T-cell (primary cell): ENCODE results near the gene FBRSL1. TPM values are rescaled to one million over a fixed set of nuclear protein-coding genes. Genes with fewer than 3 reads are reported as not detected.

Experiments
- ATAC-seq, 4 experiments: fragments of 200-7000 bp in 3 of 4; fragments of 150-1000 bp in 1 of 4; cut with Tn5 transposase; replicated peaks in 1 of 4; 1 replicate in 3 of 4; 2 replicates in 1 of 4; pipeline ENCODE4 v1.10.0; 2021; ENCODE audit warnings: moderate library complexity in 3 of 4, mild to moderate bottlenecking in 2 of 4, moderate number of reproducible peaks in 1 of 4
- CTCF ChIA-PET, 2 donors: fragments of 300-600 bp; sonication (Branson Sonifier 250); formaldehyde crosslinking; loops; one replicate each; lab custom pipeline; 2022; ENCODE audit warnings: antibody characterized with exemption in 2 of 2; lab: Charles Lee
- POLR2A ChIA-PET, 2 donors: fragments of 300-600 bp; sonication (Branson Sonifier 250); formaldehyde crosslinking; loops; one replicate each; lab custom pipeline; 2022; ENCODE audit warnings: antibody characterized with exemption in 2 of 2; lab: Charles Lee
- DNase-seq, 35 experiments: peaks; one replicate each; pipeline versions ENCODE4 v3.0.0 to v3.0.0-alpha.2; 2013 to 2023
- H3K27ac ChIP-seq: one replicate; pipeline ENCODE4 v1.5.1; 2013; ENCODE audit warnings: low read length
- H3K27me3 ChIP-seq, 2 experiments: replicated peaks in 1 of 2; 1 replicate in 1 of 2; 2 replicates in 1 of 2; pipeline versions ENCODE4 v1.6.1 to v1.7.0; 2013; ENCODE audit warnings: low read length in 1 of 2, mixed read lengths in 1 of 2; ENCODE audit not compliant: control insufficient read depth in 2 of 2, insufficient read depth in 2 of 2; ENCODE audit errors: extremely low read depth in 1 of 2
- H3K36me3 ChIP-seq, 2 donors: 1 replicate in 1 of 2; 2 replicates in 1 of 2; pipeline versions ENCODE4 v1.6.1 to v1.7.0; 2013; ENCODE audit warnings: low read length in 1 of 2; ENCODE audit not compliant: control insufficient read depth in 2 of 2, insufficient read depth in 1 of 2; ENCODE audit errors: extremely low read depth in 1 of 2
- H3K4me1 ChIP-seq, 2 experiments: 1 replicate in 1 of 2; 2 replicates in 1 of 2; pipeline versions ENCODE4 v1.6.1 to v1.7.0; 2013; ENCODE audit warnings: low read length in 2 of 2, mixed read lengths in 1 of 2; ENCODE audit not compliant: insufficient read depth in 2 of 2, control insufficient read depth in 1 of 2; ENCODE audit errors: extremely low read depth in 1 of 2
- H3K4me3 ChIP-seq, 2 donors: 1 replicate in 1 of 2; 2 replicates in 1 of 2; pipeline versions ENCODE4 v1.5.1 to v1.7.0; 2013; ENCODE audit warnings: mild to moderate bottlenecking in 2 of 2, low read length in 1 of 2, moderate library complexity in 1 of 2; ENCODE audit not compliant: control insufficient read depth in 1 of 2; ENCODE audit errors: extremely low read depth in 1 of 2
- H3K9me3 ChIP-seq: 2 replicates; pipeline ENCODE4 v1.7.0; 2013
- H3K27ac Mint-ChIP-seq, 2 donors: one replicate each; pipeline ENCODE4 v1.8.0; 2020 to 2021; ENCODE audit warnings: mild to moderate bottlenecking in 2 of 2, mixed read lengths in 2 of 2
- H3K27me3 Mint-ChIP-seq, 2 donors: one replicate each; pipeline ENCODE4 v1.8.0; 2021 to 2022; ENCODE audit warnings: mixed read lengths in 2 of 2
- H3K36me3 Mint-ChIP-seq: one replicate; pipeline ENCODE4 v1.8.0; 2021; ENCODE audit warnings: mixed read lengths
- H3K4me1 Mint-ChIP-seq, 3 donors: one replicate each; pipeline ENCODE4 v1.8.0; 2020 to 2022; ENCODE audit warnings: mixed read lengths in 3 of 3, mild to moderate bottlenecking in 1 of 3
- H3K4me3 Mint-ChIP-seq, 3 donors: one replicate each; pipeline ENCODE4 v1.8.0; 2020 to 2022; ENCODE audit warnings: mild to moderate bottlenecking in 3 of 3, mixed read lengths in 3 of 3, moderate library complexity in 3 of 3
- H3K9me3 Mint-ChIP-seq, 3 donors: one replicate each; pipeline ENCODE4 v1.8.0; 2020 to 2022; ENCODE audit warnings: mixed read lengths in 3 of 3
- WGBS: methylation state at CpG from one replicate; pipeline ENCODE4 v1.1.5; 2013; ENCODE audit warnings: missing lambda C conversion rate; ENCODE audit not compliant: insufficient coverage; 5-methylcytosine and 5-hydroxymethylcytosine counted together
- total RNA-seq, 35 experiments: library from RNA in 6 of 35; stranded (reverse) in 6 of 35; fragments of 120-200 nt in 1 of 35; gene quantifications; one replicate each; pipeline versions ENCODE4 v1.2.1 to v1.2.4 and lab custom pipeline; 2013 to 2026

The FBRSL1 gene
- total RNA-seq, 5 donors from 2014 or later (not counting 1 experiment from before 2014, with no cell fraction given), result 82.1 to 114 (median 99.3) TPM

DNA sequence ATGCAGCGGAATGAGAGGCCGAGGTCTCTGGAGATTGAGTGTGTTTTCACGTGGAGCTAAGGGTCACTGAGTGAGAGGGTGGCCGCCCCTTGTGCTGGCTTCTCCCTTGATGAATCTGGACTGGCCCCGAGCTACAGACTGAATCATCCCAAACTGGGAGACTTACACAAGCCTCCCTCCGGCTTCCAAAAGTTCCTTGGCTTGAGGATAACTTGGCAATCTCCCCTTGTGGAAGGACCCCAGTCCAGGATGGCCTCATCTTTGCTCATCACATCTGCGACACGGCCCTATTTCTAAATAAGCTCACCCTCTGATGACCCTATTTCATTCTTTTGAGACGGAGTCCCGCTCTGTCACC, 41.5 kb upstream of the FBRSL1 start:
- H3K27me3 ChIP-seq, result peaks cover 0 to 18% of the 10 kb centered on the region in 2 experiments
- H3K4me1 ChIP-seq, result peaks cover 39 to 84% of the 10 kb centered on the region in 2 experiments
- Mint-ChIP-seq H3K4me1 (peaks cover 49 to 54% (median 53%) of the 10 kb centered on the region in 3 donors), H3K4me3 (no peak overlapping the region), H3K27ac (peak overlapping the region in 1 of 2 donors; percentile 61), H3K36me3 (no peaks in the 10 kb centered on the region), H3K9me3 (no peaks in the 10 kb centered on the region), H3K27me3 (peaks cover 0 to 7% of the 10 kb centered on the region in 2 donors)
- H3K27ac ChIP-seq, result no peak overlapping the region
- ChIA-PET CTCF (no interaction called here), POLR2A (interaction anchor here in 1 of 2 donors (0.8 kb wide), 1 partner anchor 30 kb away, joined by 5 read pairs; no protein-coding TSS in a partner anchor)
- no peak for ATAC-seq
- no peak overlapping the region for H3K4me3 ChIP-seq
- no peaks in the 10 kb centered on the region for H3K36me3 ChIP-seq
- H3K9me3 ChIP-seq, result no peaks in the 10 kb centered on the region
- no peak for DNase-seq
- WGBS, result 96% methylated on average over 10 of the region's 10 CpGs

GRCh38 chr12:132449565-132450417, 40.2 kb upstream of the FBRSL1 start:
- Mint-ChIP-seq H3K27me3 (peaks cover 0 to 7% of the 10 kb centered on the region in 2 donors), H3K4me1 (peaks cover 39 to 40% (median 40%) of the 10 kb centered on the region in 3 donors), H3K9me3 (no peaks in the 10 kb centered on the region), H3K36me3 (no peaks in the 10 kb centered on the region), H3K27ac (peak overlapping the region; percentile 25 to 79), H3K4me3 (peak overlapping the region in 1 of 3 donors; percentile 30)
- ATAC-seq (no peak), DNase-seq (peak in 10 of 35 experiments; percentile 13 to 44 (median 32))
- WGBS, result 94% methylated on average over 10 of the region's 22 CpGs
- Histone ChIP-seq H3K36me3 (no peaks in the 10 kb centered on the region), H3K27me3 (peaks cover 0 to 21% of the 10 kb centered on the region in 2 experiments), H3K4me3 (no peak overlapping the region), H3K4me1 (peaks cover 29 to 82% of the 10 kb centered on the region in 2 experiments), H3K27ac (no peak overlapping the region), H3K9me3 (no peaks in the 10 kb centered on the region)
- ChIA-PET CTCF (interaction anchor here in 1 of 2 donors (0.7 kb wide), 1 partner anchor 16 kb away, joined by 3 read pairs; no protein-coding TSS in a partner anchor), POLR2A (no interaction called here)

DNA sequence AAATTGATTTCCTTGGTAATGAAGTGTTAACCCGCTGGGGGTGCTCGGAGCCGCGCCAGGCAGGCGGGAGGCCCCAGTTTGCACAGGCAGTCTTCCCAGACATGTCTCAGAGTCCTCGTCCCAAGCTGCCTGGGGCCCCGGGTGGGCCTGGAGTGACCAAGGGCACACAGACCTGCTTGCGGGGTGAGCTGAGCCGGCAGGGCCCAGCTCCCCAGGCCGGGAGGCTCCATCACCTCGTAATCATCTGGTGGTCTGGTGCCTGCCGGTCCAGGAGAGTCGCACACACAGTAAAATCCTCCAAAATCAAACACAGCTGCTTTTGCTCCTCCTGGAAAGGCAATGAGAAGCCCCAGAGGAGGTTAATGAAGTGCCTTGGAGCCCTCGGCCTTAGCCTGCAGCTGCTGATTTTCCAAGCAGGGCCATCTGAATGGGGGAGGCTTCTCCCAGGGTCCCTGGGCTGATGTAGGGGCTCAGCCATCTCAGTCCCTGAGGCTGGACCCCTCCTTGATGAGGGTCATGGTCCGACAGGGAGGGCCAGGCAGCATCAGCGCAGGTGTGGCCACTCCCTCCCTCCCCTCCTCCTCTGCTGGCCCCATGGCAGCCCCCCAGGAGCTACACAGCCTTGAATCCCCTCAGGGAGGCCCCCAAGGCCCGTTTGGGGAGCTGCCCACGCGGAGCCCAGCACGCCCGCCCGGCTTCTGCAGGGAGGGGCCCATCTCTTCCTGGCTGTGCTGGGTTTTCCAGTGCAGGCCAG, 39.4 kb upstream of the FBRSL1 start:
- Mint-ChIP-seq H3K27me3 (peaks cover 0 to 7% of the 10 kb centered on the region in 2 donors), H3K4me3 (no peak overlapping the region), H3K4me1 (peaks cover 36 to 38% (median 36%) of the 10 kb centered on the region in 3 donors), H3K27ac (no peak overlapping the region), H3K9me3 (no peaks in the 10 kb centered on the region), H3K36me3 (no peaks in the 10 kb centered on the region)
- Histone ChIP-seq H3K36me3 (no peaks in the 10 kb centered on the region), H3K27ac (no peak overlapping the region), H3K9me3 (no peaks in the 10 kb centered on the region), H3K4me1 (peaks cover 29 to 79% of the 10 kb centered on the region in 2 experiments), H3K27me3 (peaks cover 0 to 21% of the 10 kb centered on the region in 2 experiments), H3K4me3 (no peak overlapping the region)
- 88% methylated on average over 16 of the region's 22 CpGs for WGBS
- no peak for ATAC-seq
- ChIA-PET POLR2A (no interaction called here), CTCF (no interaction called here)
- DNase-seq, result no peak

GRCh38 chr12:132451172-132451835, 38.6 kb upstream of the FBRSL1 start:
- 65% methylated on average over 20 of the region's 35 CpGs for WGBS
- ChIA-PET CTCF (no interaction called here), POLR2A (no interaction called here)
- no peak overlapping the region for H3K27ac Mint-ChIP-seq
- no peak overlapping the region for H3K4me3 Mint-ChIP-seq
- ATAC-seq, result no peak
- no peaks in the 10 kb centered on the region for H3K9me3 Mint-ChIP-seq
- H3K36me3 ChIP-seq, result no peaks in the 10 kb centered on the region
- H3K27ac ChIP-seq, result no peak overlapping the region
- no peaks in the 10 kb centered on the region for H3K36me3 Mint-ChIP-seq
- peaks cover 0 to 22% of the 10 kb centered on the region in 2 experiments for H3K27me3 ChIP-seq
- DNase-seq, result no peak
- H3K4me1 Mint-ChIP-seq, result peaks cover 31 to 38% (median 35%) of the 10 kb centered on the region in 3 donors
- H3K9me3 ChIP-seq, result no peaks in the 10 kb centered on the region
- peaks cover 24 to 72% of the 10 kb centered on the region in 2 experiments for H3K4me1 ChIP-seq
- peak overlapping the region in 1 of 2 donors; percentile 17 for H3K4me3 ChIP-seq
- peaks cover 0 to 7% of the 10 kb centered on the region in 2 donors for H3K27me3 Mint-ChIP-seq

GRCh38 chr12:132451836-132452195, 38.1 kb upstream of the FBRSL1 start:
- H3K4me1 ChIP-seq, result peaks cover 24 to 70% of the 10 kb centered on the region in 2 experiments
- 88% methylated on average over 10 of the region's 10 CpGs for WGBS
- no peak for ATAC-seq

More at GRCh38 chr12:132451836-132452195, 38.1 kb upstream of the FBRSL1 start:
- H3K9me3 ChIP-seq, result no peaks in the 10 kb centered on the region
- ChIA-PET CTCF (no interaction called here), POLR2A (no interaction called here)
- no peak for DNase-seq
- no peak overlapping the region for H3K27ac Mint-ChIP-seq
- H3K9me3 Mint-ChIP-seq, result no peaks in the 10 kb centered on the region
- H3K36me3 ChIP-seq, result no peaks in the 10 kb centered on the region
- peaks cover 0 to 7% of the 10 kb centered on the region in 2 donors for H3K27me3 Mint-ChIP-seq
- H3K36me3 Mint-ChIP-seq, result no peaks in the 10 kb centered on the region
- no peak overlapping the region for H3K4me3 Mint-ChIP-seq
- no peak overlapping the region for H3K27ac ChIP-seq
- H3K27me3 ChIP-seq, result peaks cover 0 to 27% of the 10 kb centered on the region in 2 experiments
- peaks cover 28 to 35% (median 34%) of the 10 kb centered on the region in 3 donors for H3K4me1 Mint-ChIP-seq
- no peak overlapping the region for H3K4me3 ChIP-seq
